Vagina (tissue), 2 donors: ENCODE data around the gene TSN.

Experiments used
- CTCF ChIP-seq, 3 experiments: fragments of 450-650 bp in 2 of 3; fragments of 200-600 bp in 1 of 3; sonication (generic) in 1 of 3; IDR thresholded peaks; one replicate each; pipeline ENCODE4 v1.5.1; 2017 to 2019; ENCODE audit warnings: antibody characterized with exemption in 3 of 3, mild to moderate bottlenecking in 2 of 3, moderate library complexity in 2 of 3
- POLR2A ChIP-seq, 2 donors: fragments of 450-650 bp; IDR thresholded peaks; one replicate each; pipeline ENCODE4 v1.6.1; 2017; ENCODE audit warnings: antibody characterized with exemption in 2 of 2, mild to moderate bottlenecking in 2 of 2, moderate library complexity in 2 of 2

GRCh38 chr2:121717529-121717928 is 37.9 kb upstream of the TSN start:
- TF ChIP-seq CTCF (IDR thresholded peaks at IDR 0.05) (no peak), POLR2A (IDR thresholded peaks at IDR 0.05) (no peak)
